HEK293 (cell line): Measurements from ENCODE around the gene FNDC10.

Experiments used
- CTCF ChIP-seq: fragments of 450-650 bp; formaldehyde crosslinking; IDR thresholded peaks from 2 replicates; pipeline ENCODE4 v1.5.1; 2016; ENCODE audit warnings: missing biosample characterization, missing genetic modification characterization
- TCF7L2 ChIP-seq: IDR thresholded peaks from 2 replicates; pipeline ENCODE4 v1.6.1; 2011; ENCODE audit warnings: low read depth, mild to moderate bottlenecking, inconsistent platforms, low read length, moderate library complexity, borderline replicate concordance
- ZNF311 ChIP-seq: fragments of 450-650 bp; formaldehyde crosslinking; IDR thresholded peaks from 2 replicates; pipeline ENCODE4 v1.5.1; 2017; ENCODE audit warnings: missing biosample characterization, missing genetic modification characterization, borderline replicate concordance
- ZNF704 ChIP-seq: fragments of 450-650 bp; formaldehyde crosslinking; IDR thresholded peaks from 2 replicates; pipeline ENCODE4 v1.5.1; 2016; ENCODE audit warnings: missing biosample characterization, missing genetic modification characterization

GRCh38 chr1:1626207-1627141 is 26.5 kb upstream of the FNDC10 start:
- no peak for TF ChIP-seq CTCF (tag by site-specific recombination)
- no peak for TF ChIP-seq ZNF704 (tag by site-specific recombination)
- no peak for TF ChIP-seq TCF7L2
- no peak for TF ChIP-seq ZNF311
